Right lobe of liver (tissue), 6 donors: ENCODE measurements around the gene CROCC2. TPM values are rescaled to one million over a fixed set of nuclear protein-coding genes. Genes with fewer than 3 reads are reported as not detected.

Experiments used
- ATAC-seq, 4 donors: fragments of 200-7000 bp; cut with Tn5 transposase; one replicate each; pipeline ENCODE4 v1.9.1; 2020; ENCODE audit warnings: mild to moderate bottlenecking in 4 of 4, moderate library complexity in 4 of 4
- DNase-seq, 3 donors: peaks; one replicate each; pipeline ENCODE4 v3.0.0-alpha.2; 2020
- H3K27ac ChIP-seq, 3 donors: fragments of 200-600 bp; one replicate each; pipeline ENCODE4 v1.8.0; 2022
- H3K27me3 ChIP-seq, 2 donors: fragments of 200-600 bp; one replicate each; pipeline ENCODE4 v1.8.0; 2022
- H3K36me3 ChIP-seq, 4 donors: fragments of 200-600 bp; sonication (generic) in 1 of 4; one replicate each; pipeline versions ENCODE4 v1.5.1 to v1.8.0; 2017 to 2022; ENCODE audit warnings: control low read depth in 1 of 4
- H3K4me1 ChIP-seq, 4 donors: fragments of 200-600 bp; sonication (generic) in 1 of 4; one replicate each; pipeline versions ENCODE4 v1.5.1 to v1.8.0; 2017 to 2022; ENCODE audit warnings: control low read depth in 1 of 4
- H3K4me3 ChIP-seq, 3 donors: fragments of 200-600 bp; one replicate each; pipeline ENCODE4 v1.8.0; 2022
- H3K9me3 ChIP-seq, 4 donors: fragments of 200-600 bp; sonication (generic) in 1 of 4; one replicate each; pipeline versions ENCODE4 v1.5.1 to v1.8.0; 2017 to 2022; ENCODE audit warnings: control low read depth in 1 of 4
- CTCF ChIP-seq, 4 donors: fragments of 200-600 bp in 3 of 4; fragments of 450-650 bp in 1 of 4; IDR thresholded peaks; one replicate each; pipeline versions ENCODE4 v1.5.1 to v1.8.0; 2016 to 2022; ENCODE audit warnings: antibody characterized with exemption in 4 of 4, mild to moderate bottlenecking in 2 of 4
- POLR2A ChIP-seq: fragments of 450-650 bp; IDR thresholded peaks from one replicate; pipeline ENCODE4 v1.6.1; 2017; ENCODE audit warnings: antibody characterized with exemption, mild to moderate bottlenecking
- WGBS: methylation state at CpG from one replicate; pipeline ENCODE4 v1.1.6; 2018; ENCODE audit warnings: low coverage, low lambda C conversion rate; ENCODE audit not compliant: insufficient coverage; ENCODE audit errors: missing lambda C conversion rate; 5-methylcytosine and 5-hydroxymethylcytosine counted together
- intact Hi-C, 2 donors: fragments of 100-400 bp; cut with DNase I; formaldehyde crosslinking; loops; one replicate each; pipeline versions ENCODE4 v1.11.2 to v1.14.1; 2022
- total RNA-seq, 6 experiments: library from RNA; depleted of rRNA in 2 of 6; stranded (reverse); fragments of >200 nt in 2 of 6; fragmentation: NEBNext Ultra II Directional in 3 of 6; extraction: Animal tissue kit (Norgen Biotek cat#: 25700) in 3 of 6; gene quantifications; one replicate each; pipeline versions ENCODE4 v1.1.0 to v1.2.4, GENCODE V29; 2016 to 2023
- donor health status: DM: no; HTN: yes; CAD: no.
- donor health status: DM: no; HTN: no; CAD: no.
- donor health status: DM: no; HTN: no; CAD: no.
- donor health status: DM: no; HTN: yes; CAD: no.
- donor health status: DM: no; HTN: yes; CAD: no.

The CROCC2 gene
- total RNA-seq, 6 experiments from 2014 or later, result 0.06 to 0.15 (median 0.12) TPM; not detected in 1

- H3K4me3 ChIP-seq, result no peak overlapping the region
- no peaks in the 10 kb centered on the region for H3K36me3 ChIP-seq
- H3K4me1 ChIP-seq, result no peaks in the 10 kb centered on the region
- no peaks in the 10 kb centered on the region for H3K27me3 ChIP-seq
- H3K27ac ChIP-seq, result no peak overlapping the region
- no peaks in the 10 kb centered on the region for H3K9me3 ChIP-seq
- WGBS, result 88% methylated on average over 5 of the region's 14 CpGs
- intact Hi-C loops, result no loop called here
- ATAC-seq, result no peak
- TF ChIP-seq CTCF (IDR thresholded peaks at IDR 0.05), result no peak
- TF ChIP-seq POLR2A, result no peak
- no peak for DNase-seq
Measured at GRCh38 chr2:240949791-240950705, 43.9 kb downstream of the CROCC2 start.

- H3K4me3 ChIP-seq, result no peak overlapping the region
- no peaks in the 10 kb centered on the region for H3K9me3 ChIP-seq
- H3K4me1 ChIP-seq, result no peaks in the 10 kb centered on the region
- TF ChIP-seq CTCF (IDR thresholded peaks at IDR 0.05), result no peak
- no peak for TF ChIP-seq POLR2A
- 68% methylated on average over 3 of the region's 3 CpGs for WGBS
- no peak overlapping the region for H3K27ac ChIP-seq
- H3K36me3 ChIP-seq, result no peaks in the 10 kb centered on the region
- H3K27me3 ChIP-seq, result no peaks in the 10 kb centered on the region
- no peak for DNase-seq
- intact Hi-C loops, result no loop called here
- ATAC-seq, result no peak
Measured at GRCh38 chr2:240951045-240951594, 45.0 kb downstream of the CROCC2 start.

DNA sequence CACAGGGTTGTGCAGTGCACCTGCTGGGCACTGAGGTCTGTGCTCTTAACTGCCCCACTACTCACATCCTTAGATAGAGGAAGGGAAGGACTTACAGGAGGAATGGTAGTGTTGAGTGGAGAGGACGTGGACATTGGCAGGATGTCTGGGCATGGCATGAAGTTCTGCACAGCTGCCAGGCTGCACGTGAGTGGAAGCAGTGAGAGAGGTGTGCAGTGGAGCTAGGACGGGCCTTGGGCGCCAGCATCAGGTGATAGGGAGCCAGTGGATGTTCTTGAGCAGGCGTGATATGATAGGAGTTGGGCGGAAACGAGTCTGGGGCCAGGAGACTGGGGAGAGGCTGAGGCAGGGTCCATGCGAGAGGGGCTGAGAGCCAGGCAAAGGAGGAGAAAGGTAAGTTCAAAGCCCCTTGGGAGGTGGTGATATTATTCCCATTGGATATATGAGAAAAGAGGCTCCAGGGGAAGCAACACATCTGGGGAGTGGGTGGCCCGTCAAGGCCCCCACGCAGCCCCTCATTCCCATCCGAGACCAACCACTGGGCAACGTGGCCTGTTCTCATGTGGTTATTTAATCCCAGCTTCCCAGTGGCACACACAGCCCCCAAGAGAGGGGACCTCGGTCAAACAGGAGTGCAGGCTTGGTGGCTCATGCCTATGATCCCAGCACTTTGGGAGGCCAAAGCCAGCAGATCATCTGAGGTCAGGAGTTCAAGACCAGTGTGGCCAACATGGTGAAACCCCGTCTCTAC lies 46.5 kb downstream of the CROCC2 start:
- DNase-seq (no peak), ATAC-seq (no peak)
- no peaks in the 10 kb centered on the region for H3K27me3 ChIP-seq
- no peak for TF ChIP-seq POLR2A
- TF ChIP-seq CTCF (IDR thresholded peaks at IDR 0.05), result no peak
- WGBS, result 77% methylated on average over 9 of the region's 14 CpGs
- H3K9me3 ChIP-seq, result no peaks in the 10 kb centered on the region
- intact Hi-C loops, result no loop called here
- H3K4me1 ChIP-seq, result no peaks in the 10 kb centered on the region
- H3K36me3 ChIP-seq, result no peaks in the 10 kb centered on the region
- no peak overlapping the region for H3K27ac ChIP-seq
- H3K4me3 ChIP-seq, result no peak overlapping the region

DNA sequence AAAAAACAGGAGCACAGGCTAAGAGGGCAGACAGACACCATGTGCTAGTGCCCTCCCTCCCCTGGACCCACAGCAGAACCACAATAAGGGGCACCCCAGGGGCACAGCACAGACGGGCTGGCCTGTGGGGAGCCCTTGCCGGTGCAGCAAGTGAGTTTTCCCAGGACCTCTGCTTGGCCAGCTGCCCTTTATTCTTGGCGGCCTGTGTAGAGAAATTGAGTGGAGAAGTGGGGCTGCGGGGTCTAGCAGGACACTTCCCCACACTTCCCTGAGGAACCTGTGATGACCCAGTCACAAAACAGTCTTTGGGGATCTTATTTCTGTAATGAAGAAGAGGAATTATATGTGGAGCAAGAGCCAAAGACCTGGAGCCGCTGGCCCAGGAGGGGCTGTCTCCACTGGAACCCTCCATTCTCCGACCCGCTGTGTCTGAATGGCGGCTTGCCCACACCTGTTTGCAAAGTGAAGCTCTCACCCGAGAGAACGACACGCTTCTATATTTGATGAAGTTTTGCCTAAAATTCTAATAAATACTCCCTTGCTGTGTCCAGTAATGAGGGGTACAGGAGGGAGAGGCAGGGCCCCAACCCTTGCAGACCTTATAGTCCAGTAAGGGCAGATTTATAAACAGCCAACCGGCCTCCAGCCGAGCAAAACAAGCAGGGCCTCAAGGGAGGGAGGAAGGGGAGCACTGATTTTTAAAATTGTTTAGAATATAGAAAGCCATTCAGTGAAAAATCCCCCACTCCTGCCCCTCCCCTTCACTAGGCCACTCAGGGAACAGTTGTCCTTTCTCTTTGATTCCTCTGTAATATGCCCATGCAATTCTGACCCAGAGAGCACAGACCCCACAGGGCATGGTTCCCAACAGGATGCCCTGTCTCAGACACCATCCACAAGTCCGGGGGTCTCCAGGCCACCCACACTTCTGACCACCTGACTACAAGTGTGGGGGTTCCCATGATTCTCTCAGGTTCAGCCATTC lies 47.6 kb downstream of the CROCC2 start:
- 78% methylated on average over 5 of the region's 14 CpGs for WGBS
- no peak for DNase-seq
- Histone ChIP-seq H3K36me3 (no peaks in the 10 kb centered on the region), H3K4me1 (no peaks in the 10 kb centered on the region), H3K27me3 (no peaks in the 10 kb centered on the region), H3K4me3 (no peak overlapping the region), H3K9me3 (no peaks in the 10 kb centered on the region), H3K27ac (no peak overlapping the region)
- TF ChIP-seq POLR2A (no peak), CTCF (IDR thresholded peaks at IDR 0.05) (no peak)
- intact Hi-C loops, result no loop called here
- ATAC-seq, result no peak
